HepG2 (cell line): ENCODE results near the gene CCDC86. TPM values are rescaled to one million over a fixed set of nuclear protein-coding genes. Genes with fewer than 3 reads are reported as not detected.

Experiments
- BCL6 ChIP-seq: IDR thresholded peaks from 2 replicates; pipeline ENCODE4 v1.6.1; 2016; ENCODE audit warnings: missing genetic modification reagents, missing compliant biosample characterization
- CREB1 ChIP-seq, 2 experiments: fragments of 450-650 bp in 1 of 2; IDR thresholded peaks; 2 replicates each; pipeline ENCODE4 v1.6.1; 2016 to 2017; ENCODE audit warnings: control low read depth in 1 of 2, mild to moderate bottlenecking in 1 of 2, missing compliant biosample characterization in 1 of 2, missing genetic modification characterization in 1 of 2
- FOSL2 ChIP-seq: sonication (generic); formaldehyde crosslinking; IDR thresholded peaks from 2 replicates; pipeline ENCODE4 v1.4.0; 2020; ENCODE audit warnings: missing genetic modification reagents
- FOXO1 ChIP-seq: sonication (generic); formaldehyde crosslinking; IDR thresholded peaks from 2 replicates; pipeline ENCODE4 v1.4.0; 2020; ENCODE audit warnings: missing genetic modification reagents
- GATAD2A ChIP-seq: IDR thresholded peaks from 2 replicates; pipeline ENCODE4 v1.6.1; 2016
- HDAC2 ChIP-seq: sonication (generic); formaldehyde crosslinking; IDR thresholded peaks from 2 replicates; pipeline ENCODE4 v1.4.0; 2020; ENCODE audit warnings: missing genetic modification reagents
- HNF4G ChIP-seq, 2 experiments: sonication (generic) in 1 of 2; formaldehyde crosslinking in 1 of 2; IDR thresholded peaks; 2 replicates each; pipeline versions ENCODE4 v1.4.0 to v1.6.1; 2011 to 2020; ENCODE audit warnings: borderline replicate concordance in 2 of 2, low read depth in 2 of 2, mild to moderate bottlenecking in 2 of 2, low read length in 1 of 2, missing genetic modification reagents in 1 of 2, moderate library complexity in 1 of 2
- HOXA5 ChIP-seq: sonication (generic); formaldehyde crosslinking; IDR thresholded peaks from 2 replicates; pipeline ENCODE4 v1.4.0; 2020; ENCODE audit warnings: missing genetic modification reagents
- MAX ChIP-seq: IDR thresholded peaks from 2 replicates; pipeline ENCODE4 v1.6.1; 2012; ENCODE audit warnings: inconsistent platforms
- MIER2 ChIP-seq: IDR thresholded peaks from 2 replicates; pipeline ENCODE4 v1.6.1; 2016; ENCODE audit warnings: missing biosample characterization, missing genetic modification reagents
- RARA ChIP-seq: IDR thresholded peaks from 2 replicates; pipeline ENCODE4 v1.6.1; 2016; ENCODE audit warnings: missing genetic modification reagents, missing compliant biosample characterization
- RXRA ChIP-seq: sonication (generic); formaldehyde crosslinking; IDR thresholded peaks from 2 replicates; pipeline ENCODE4 v1.5.1; 2020; ENCODE audit warnings: missing genetic modification reagents
- UBTF ChIP-seq: sonication (generic); formaldehyde crosslinking; IDR thresholded peaks from 2 replicates; pipeline ENCODE4 v1.4.0; 2020; ENCODE audit warnings: mild to moderate bottlenecking, missing genetic modification reagents
- ZBTB43 ChIP-seq: sonication (generic); formaldehyde crosslinking; conservative IDR thresholded peaks from 2 replicates; pipeline ENCODE4 v1.4.0; 2020; ENCODE audit warnings: missing genetic modification reagents
- ZBTB7B ChIP-seq: sonication (generic); formaldehyde crosslinking; IDR thresholded peaks from 2 replicates; pipeline ENCODE4 v1.4.0; 2020; ENCODE audit warnings: missing genetic modification reagents
- ZKSCAN8 ChIP-seq: IDR thresholded peaks from 2 replicates; pipeline ENCODE4 v1.6.1; 2016; ENCODE audit warnings: borderline replicate concordance, missing genetic modification reagents, missing compliant biosample characterization
- ZNF230 ChIP-seq: sonication (generic); formaldehyde crosslinking; IDR thresholded peaks from 2 replicates; pipeline ENCODE4 v1.4.0; 2020; ENCODE audit warnings: mild to moderate bottlenecking, missing genetic modification reagents
- ZNF317 ChIP-seq: sonication (generic); formaldehyde crosslinking; IDR thresholded peaks from 2 replicates; pipeline ENCODE4 v1.5.0; 2020; ENCODE audit warnings: mild to moderate bottlenecking, missing genetic modification reagents
- ZNF430 ChIP-seq: sonication (generic); formaldehyde crosslinking; IDR thresholded peaks from 2 replicates; pipeline ENCODE4 v1.9.0; 2021; ENCODE audit warnings: mild to moderate bottlenecking, missing genetic modification reagents
- ZNF619 ChIP-seq: sonication (generic); formaldehyde crosslinking; IDR thresholded peaks from 2 replicates; pipeline ENCODE4 v1.4.0; 2020; ENCODE audit warnings: mild to moderate bottlenecking, missing genetic modification reagents
- ZNF770 ChIP-seq: sonication (generic); formaldehyde crosslinking; IDR thresholded peaks from 2 replicates; pipeline ENCODE4 v1.5.0; 2020; ENCODE audit warnings: mild to moderate bottlenecking, missing genetic modification reagents
- ZNF782 ChIP-seq: sonication (generic); formaldehyde crosslinking; IDR thresholded peaks from 2 replicates; pipeline ENCODE4 v1.4.0; 2020; ENCODE audit warnings: missing genetic modification reagents, mild to moderate bottlenecking, borderline replicate concordance
- polyA plus RNA-seq, 8 experiments: library from polyadenylated mRNA; depleted of rRNA in 3 of 8; stranded (reverse) in 7 of 8; unstranded in 1 of 8; fragments of >200 nt; fragmentation: Illumina TruSeq in 4 of 8; extraction: Trizol in 4 of 8; gene quantifications; 2 replicates each; pipeline versions ENCODE4 v1.2.1 to v1.2.3, GENCODE V29; 2011 to 2016; ENCODE audit warnings: low read depth in 4 of 8, missing spikeins in 1 of 8, mixed read lengths in 1 of 8; ENCODE audit not compliant: insufficient read depth in 1 of 8
- total RNA-seq, 5 experiments: library from RNA; depleted of rRNA; stranded (reverse); fragments of >200 nt; fragmentation: Illumina TruSeq; extraction: Trizol; gene quantifications; 2 replicates each; pipeline ENCODE4 v1.2.3, GENCODE V29; 2016; ENCODE audit warnings: low read depth in 1 of 5

The CCDC86 gene
- total and polyA plus RNA-seq, 2 of the 13 experiments (the other 11 are each of a cell fraction or from before 2014, with no cell fraction given): 33.8 to 37.6 TPM

- TF ChIP-seq CREB1 (IDR thresholded peaks at IDR 0.05): no peak
- peak; percentile 26; the same call in 1 of the 2 replicates for TF ChIP-seq CREB1 (CRISPR knock-in tag; IDR thresholded peaks at IDR 0.05)
- peak; percentile 68 for TF ChIP-seq GATAD2A (CRISPR knock-in tag)
- TF ChIP-seq HOXA5 (CRISPR knock-in tag): peak; percentile 80
- TF ChIP-seq ZNF230 (CRISPR knock-in tag): no peak
- peak; percentile 39; the same call in 1 of the 2 replicates for TF ChIP-seq ZKSCAN8 (CRISPR knock-in tag)
- TF ChIP-seq UBTF (CRISPR knock-in tag): peak; percentile 62
- TF ChIP-seq ZBTB7B (CRISPR knock-in tag): peak; percentile 75; the same call in 1 of the 2 replicates
- TF ChIP-seq HDAC2: no peak
- TF ChIP-seq ZNF619 (CRISPR knock-in tag): no peak
- TF ChIP-seq ZNF770 (CRISPR knock-in tag): 0 out of 2 replicates have a peak, but pooled peaks have one; percentile 9
- peak; percentile 100 for TF ChIP-seq ZBTB43 (CRISPR knock-in tag)
- TF ChIP-seq ZNF430 (CRISPR knock-in tag): 0 out of 2 replicates have a peak, but pooled peaks have one; percentile 42
- 0 out of 2 replicates have a peak, but pooled peaks have one; percentile 32 for TF ChIP-seq MAX
- 0 out of 2 replicates have a peak, but pooled peaks have one; percentile 40 for TF ChIP-seq RARA
- peak; percentile 24; the same call in 1 of the 2 replicates for TF ChIP-seq RXRA
- peak; percentile 12 for TF ChIP-seq BCL6 (CRISPR knock-in tag)
- TF ChIP-seq MIER2 (CRISPR knock-in tag): no peak
- TF ChIP-seq ZNF317: peak; percentile 84
- TF ChIP-seq FOXO1: peak; percentile 40; the same call in 1 of the 2 replicates
- peak; percentile 6; the same call in 1 of the 2 replicates for TF ChIP-seq FOSL2 (CRISPR knock-in tag)
- TF ChIP-seq HNF4G (IDR thresholded peaks at IDR 0.05; ENCODE audit: borderline replicate concordance, low read depth, low read length): no peak
- 0 out of 2 replicates have a peak, but pooled peaks have one; percentile 26 for TF ChIP-seq HNF4G (CRISPR knock-in tag; IDR thresholded peaks at IDR 0.05; ENCODE audit: borderline replicate concordance, low read depth)
- TF ChIP-seq ZNF782 (CRISPR knock-in tag): no peak
Measured at GRCh38 chr11:60855726-60856633, 14.1 kb downstream of the CCDC86 start, which contains the start of gene PTGDR2 (continued).
